Astrocyte of the cerebellum (primary cell): ENCODE results near the gene CDS2.

Source experiments
- DNase-seq: peaks from one replicate; pipeline ENCODE4 v3.0.0-alpha.2; 2011; ENCODE audit warnings: low read depth
- H3K4me3 ChIP-seq: 2 replicates; pipeline ENCODE4 v1.5.1; 2011; ENCODE audit warnings: mild to moderate bottlenecking, low read depth, low read length, moderate library complexity
- in situ Hi-C: cut with HindIII; loops from 2 replicates; pipeline ENCODE4 v1.10.0; 2017; ENCODE audit warnings: low sequenced_read_pairs
- TF ChIP-seq, protein P1 (sequence below): IDR thresholded peaks from 2 replicates; pipeline ENCODE4 v1.5.1; 2012; ENCODE audit warnings: low read length, low read depth, moderate library complexity, mild to moderate bottlenecking; ENCODE audit errors: missing control alignments

The CDS2 gene

GRCh38 chr20:5197847-5198650 lies 71.2 kb downstream of the CDS2 start:
- in situ Hi-C loops = no loop called here
- TF ChIP-seq, protein P1, sequence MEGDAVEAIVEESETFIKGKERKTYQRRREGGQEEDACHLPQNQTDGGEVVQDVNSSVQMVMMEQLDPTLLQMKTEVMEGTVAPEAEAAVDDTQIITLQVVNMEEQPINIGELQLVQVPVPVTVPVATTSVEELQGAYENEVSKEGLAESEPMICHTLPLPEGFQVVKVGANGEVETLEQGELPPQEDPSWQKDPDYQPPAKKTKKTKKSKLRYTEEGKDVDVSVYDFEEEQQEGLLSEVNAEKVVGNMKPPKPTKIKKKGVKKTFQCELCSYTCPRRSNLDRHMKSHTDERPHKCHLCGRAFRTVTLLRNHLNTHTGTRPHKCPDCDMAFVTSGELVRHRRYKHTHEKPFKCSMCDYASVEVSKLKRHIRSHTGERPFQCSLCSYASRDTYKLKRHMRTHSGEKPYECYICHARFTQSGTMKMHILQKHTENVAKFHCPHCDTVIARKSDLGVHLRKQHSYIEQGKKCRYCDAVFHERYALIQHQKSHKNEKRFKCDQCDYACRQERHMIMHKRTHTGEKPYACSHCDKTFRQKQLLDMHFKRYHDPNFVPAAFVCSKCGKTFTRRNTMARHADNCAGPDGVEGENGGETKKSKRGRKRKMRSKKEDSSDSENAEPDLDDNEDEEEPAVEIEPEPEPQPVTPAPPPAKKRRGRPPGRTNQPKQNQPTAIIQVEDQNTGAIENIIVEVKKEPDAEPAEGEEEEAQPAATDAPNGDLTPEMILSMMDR = no peak
- DNase-seq = no peak

GRCh38 chr20:5198651-5198924 lies 71.8 kb downstream of the CDS2 start:
- DNase-seq = no peak
- TF ChIP-seq, protein P1 = no peak
- no peak overlapping the region for H3K4me3 ChIP-seq
- in situ Hi-C loops = no loop called here

More at GRCh38 chr20:5197847-5198650, 71.2 kb downstream of the CDS2 start:
- H3K4me3 ChIP-seq = no peak overlapping the region

- in situ Hi-C loops = loop anchor here (10.0 kb wide), 1 partner anchor 241 kb away; no protein-coding TSS in a partner anchor
- no peak for DNase-seq
- TF ChIP-seq, protein P1 = no peak
- H3K4me3 ChIP-seq = no peak overlapping the region
These were observed 76.6 kb downstream of the CDS2 start for GRCh38 chr20:5203380-5203779.

DNA sequence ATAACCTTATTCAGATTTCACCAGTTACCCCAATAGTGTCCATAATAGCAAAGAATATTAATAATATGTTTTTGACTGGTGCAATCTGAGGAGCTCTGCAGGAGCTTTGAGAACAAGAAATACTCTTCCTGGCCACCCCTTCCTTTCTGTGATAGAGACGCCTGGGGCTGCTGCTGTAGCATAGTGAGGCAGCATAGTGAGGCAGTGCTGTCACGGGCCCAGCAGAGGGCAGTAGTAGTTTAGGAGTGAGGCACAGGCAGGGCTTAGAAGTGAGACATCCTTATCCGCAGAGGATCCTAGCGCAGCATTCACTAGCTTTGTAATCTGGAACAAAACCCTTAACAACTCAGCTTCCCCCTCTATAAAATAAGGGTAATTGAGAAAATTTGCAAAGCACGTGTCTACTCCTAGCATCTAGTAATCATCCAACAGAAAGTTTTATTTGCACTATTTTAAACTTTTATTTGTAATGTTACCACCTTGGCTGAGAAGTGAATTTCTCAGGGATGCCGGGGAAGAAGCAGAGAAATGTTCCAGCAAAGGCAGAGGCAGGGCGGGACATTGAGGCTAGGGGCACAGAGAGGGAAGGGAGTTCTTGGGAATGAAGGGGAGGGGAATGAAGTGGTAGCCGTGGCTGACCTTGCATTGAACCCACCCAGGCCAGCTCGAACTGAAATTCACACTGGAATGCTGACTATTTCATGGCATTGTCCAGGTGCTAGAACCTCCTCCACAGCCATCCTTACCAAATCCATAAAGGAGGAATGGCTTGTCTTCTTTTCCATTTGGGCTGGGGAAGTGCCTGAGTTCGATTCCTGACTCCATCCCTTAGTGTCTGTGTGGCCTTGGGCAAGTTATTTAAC lies 78.8 kb downstream of the CDS2 start:
- H3K4me3 ChIP-seq = no peak overlapping the region
- TF ChIP-seq, protein P1 = peak; percentile 98
- in situ Hi-C loops = loop anchor here (10.0 kb wide), 1 partner anchor 239 kb away; no protein-coding TSS in a partner anchor
- DNase-seq = peak; percentile 59

DNA sequence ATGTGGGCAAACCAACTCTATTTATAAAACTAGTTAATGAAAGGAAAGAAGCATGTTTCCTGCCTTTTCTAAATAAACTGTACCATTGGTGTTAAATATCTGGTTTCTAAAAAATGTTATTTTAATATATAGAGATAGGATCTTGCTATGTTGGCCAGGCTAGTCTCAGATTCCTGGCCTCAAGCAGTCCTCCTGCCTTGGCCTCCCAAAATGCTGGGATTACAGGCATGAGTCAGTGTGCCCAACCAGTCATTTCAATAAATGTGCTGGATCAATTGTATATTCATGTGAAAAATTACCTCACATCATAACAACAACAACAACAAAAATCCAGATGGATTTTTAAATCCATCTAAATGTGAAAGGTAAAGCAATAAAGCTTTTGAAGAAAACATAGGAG lies 80.3 kb downstream of the CDS2 start:
- H3K4me3 ChIP-seq = no peak overlapping the region

More for the DNA sequence above, 80.3 kb downstream of the CDS2 start:
- in situ Hi-C loops = loop anchor here (10.0 kb wide), 1 partner anchor 238 kb away; no protein-coding TSS in a partner anchor
- DNase-seq = no peak
- TF ChIP-seq, protein P1 = no peak
